A549 (cell line): ENCODE data around the gene ATP13A2. TPM values are rescaled to one million over a fixed set of nuclear protein-coding genes. Genes with fewer than 3 reads are reported as not detected.

Source experiments
- polyA plus RNA-seq, 4 experiments: library from polyadenylated mRNA; depleted of rRNA in 3 of 4; stranded (reverse); fragments of >200 nt; fragmentation: RNase III in 1 of 4; extraction: RNeasy Plus Mini Kit Qiagen cat#74134 plus additional on column Dnase treatment in 1 of 4; gene quantifications; 2 replicates in 3 of 4; 3 replicates in 1 of 4; pipeline ENCODE4 v1.2.3, GENCODE V29; 2011 to 2017

The ATP13A2 gene
- polyA plus RNA-seq, 2 of the 4 experiments (the other 2 are of a cell fraction): 7.9 to 23.1 TPM

Other genes with a start within 250 kb of the ATP13A2 start
- gene RNU1-2, start 115.9 kb downstream of the ATP13A2 start, polyA plus RNA-seq (2011; rRNA removed): 56.2 TPM in 1 of 2 replicates, not detected in the other
- gene RNU1-2, start 115.9 kb downstream of the ATP13A2 start, polyA plus RNA-seq (2017; fragmentation: RNase III; extraction: RNeasy Plus Mini Kit Qiagen cat#74134 plus additional on column Dnase treatment): 6.5 to 8.5 TPM (median 6.6 TPM) in 3 replicates
- 4.4 TPM in 2 replicates for gene CROCC, start 90.0 kb downstream of the ATP13A2 start, polyA plus RNA-seq (2011; rRNA removed)
- 6.8 to 11.8 TPM (median 10.6 TPM) in 3 replicates for gene CROCC, start 90.0 kb downstream of the ATP13A2 start, polyA plus RNA-seq (2017; fragmentation: RNase III; extraction: RNeasy Plus Mini Kit Qiagen cat#74134 plus additional on column Dnase treatment)
- gene MFAP2, start 31.3 kb downstream of the ATP13A2 start, polyA plus RNA-seq (2011; rRNA removed): 0.45 and 0.56 TPM in 2 replicates
- 0.46 to 0.90 TPM (median 0.66 TPM) in 3 replicates for gene MFAP2, start 31.3 kb downstream of the ATP13A2 start, polyA plus RNA-seq (2017; fragmentation: RNase III; extraction: RNeasy Plus Mini Kit Qiagen cat#74134 plus additional on column Dnase treatment)
- 262 and 343 TPM in 2 replicates for gene SDHB, start 42.1 kb upstream of the ATP13A2 start, polyA plus RNA-seq (2011; rRNA removed)
- gene SDHB, start 42.1 kb upstream of the ATP13A2 start, polyA plus RNA-seq (2017; fragmentation: RNase III; extraction: RNeasy Plus Mini Kit Qiagen cat#74134 plus additional on column Dnase treatment): 111 to 122 TPM (median 114 TPM) in 3 replicates
- 1.3 and 1.6 TPM in 2 replicates for gene PADI2, start 107.5 kb upstream of the ATP13A2 start, polyA plus RNA-seq (2011; rRNA removed)
- 1.1 to 1.5 TPM (median 1.3 TPM) in 3 replicates for gene PADI2, start 107.5 kb upstream of the ATP13A2 start, polyA plus RNA-seq (2017; fragmentation: RNase III; extraction: RNeasy Plus Mini Kit Qiagen cat#74134 plus additional on column Dnase treatment)
- gene PADI1, start 193.2 kb upstream of the ATP13A2 start, polyA plus RNA-seq (2011; rRNA removed): 1.1 and 1.4 TPM in 2 replicates
- gene PADI1, start 193.2 kb upstream of the ATP13A2 start, polyA plus RNA-seq (2017; fragmentation: RNase III; extraction: RNeasy Plus Mini Kit Qiagen cat#74134 plus additional on column Dnase treatment): 1.7 to 2.3 TPM (median 2.0 TPM) in 3 replicates
- 2.4 and 2.8 TPM in 2 replicates for gene PADI3, start 237.2 kb upstream of the ATP13A2 start, polyA plus RNA-seq (2011; rRNA removed)
- gene PADI3, start 237.2 kb upstream of the ATP13A2 start, polyA plus RNA-seq (2017; fragmentation: RNase III; extraction: RNeasy Plus Mini Kit Qiagen cat#74134 plus additional on column Dnase treatment): 0.99 to 1.5 TPM (median 1.4 TPM) in 3 replicates